ENCODE data around the gene CDCA4. TPM values are rescaled to one million over a fixed set of nuclear protein-coding genes. Genes with fewer than 3 reads are reported as not detected.

Gene CDCA4
- total and polyA plus RNA-seq, 10 of the 15 experiments (the other 5 are each of a cell fraction or from before 2014, with no cell fraction given), result 10.4 to 64.0 (median 52.1) TPM

DNA sequence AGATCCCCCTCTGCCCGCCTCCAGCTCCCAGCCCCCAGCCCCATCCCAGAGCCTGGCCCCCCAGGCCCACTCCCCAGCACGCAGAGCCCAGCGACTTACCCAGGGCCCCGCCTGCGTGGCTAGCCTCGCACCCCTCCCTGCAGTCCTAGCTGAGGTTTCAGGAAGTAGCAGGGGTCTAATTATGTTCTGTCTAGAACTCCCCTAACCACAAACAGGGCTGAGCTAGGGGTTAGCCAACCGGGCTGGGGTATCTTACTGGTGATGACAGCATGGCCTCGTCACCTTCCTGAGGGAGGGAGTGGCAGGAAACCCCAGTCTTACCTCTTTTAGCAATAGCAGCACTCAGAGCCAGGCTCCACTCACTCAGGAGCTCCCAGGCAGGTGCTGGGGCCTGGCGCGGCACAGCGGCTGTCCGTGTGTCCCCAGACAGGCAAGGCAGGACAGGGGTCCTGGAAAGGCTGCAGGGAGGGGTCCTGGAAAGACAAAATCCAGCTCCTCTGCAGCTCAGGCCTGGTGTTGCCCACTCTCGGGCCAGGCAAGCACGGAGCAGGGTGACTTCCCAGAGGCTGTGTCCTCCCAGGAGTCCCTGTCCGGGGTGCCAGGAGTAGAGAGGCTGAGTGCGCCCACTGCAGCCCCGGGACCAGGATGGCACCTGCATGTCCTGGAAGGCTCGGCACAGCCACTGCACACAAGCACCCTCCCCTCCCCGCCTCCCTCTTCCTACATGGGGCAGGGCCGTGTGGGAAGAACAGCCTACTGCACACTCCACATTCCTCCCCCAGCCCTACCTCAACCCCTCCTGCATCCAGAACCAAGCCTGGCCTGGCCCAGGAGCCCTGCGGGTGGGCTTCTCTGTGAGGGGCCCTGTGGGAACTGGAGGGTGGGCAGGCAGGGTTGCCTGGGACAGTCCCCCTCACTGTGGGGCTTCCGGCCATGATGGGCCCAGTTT, 44.7 kb upstream of the CDCA4 start, which contains the start of gene GPR132 (continued):
- TF ChIP-seq NFYA (IDR thresholded peaks at IDR 0.05; ENCODE audit: borderline replicate concordance, low read depth, low read length) (no peak), GATAD2B (conservative IDR thresholded peaks at IDR 0.05; ENCODE audit: low read depth) (no peak; the same call in none of the 2 replicates), CHD4 (IDR thresholded peaks at IDR 0.05) (no peak), JUNB (IDR thresholded peaks at IDR 0.05) (peak; percentile 68), EED (IDR thresholded peaks at IDR 0.05; ENCODE audit: low read depth) (peak; percentile 80), BACH1 (IDR thresholded peaks at IDR 0.05; ENCODE audit: borderline replicate concordance) (peak; percentile 56), NR2F1 (conservative IDR thresholded peaks at IDR 0.05) (peak; percentile 65; the same call in 1 of the 2 replicates), SIX5 (IDR thresholded peaks at IDR 0.05; ENCODE audit: low read depth, low read length, severe bottlenecking) (no peak), BCL11A (IDR thresholded peaks at IDR 0.05; ENCODE audit: low read depth, low read length) (peak; percentile 63), ZNF207 (IDR thresholded peaks at IDR 0.05; ENCODE audit: borderline replicate concordance) (0 out of 2 replicates have a peak, but pooled peaks have one; percentile 72), MYC (IDR thresholded peaks at IDR 0.05; ENCODE audit: insufficient read depth, insufficient read length, insufficient replicate concordance, low read length, severe bottlenecking) (no peak), NBN (IDR thresholded peaks at IDR 0.05) (peak; percentile 88), ESRRA (IDR thresholded peaks at IDR 0.05; ENCODE audit: low read length) (0 out of 2 replicates have a peak, but pooled peaks have one; percentile 40), IKZF1 (conservative IDR thresholded peaks at IDR 0.05) (peak; percentile 81), SP1 (IDR thresholded peaks at IDR 0.05; ENCODE audit: low read depth, low read length) (peak; percentile 7), GABPA (IDR thresholded peaks at IDR 0.05; ENCODE audit: low read depth) (no peak), EZH2 (IDR thresholded peaks at IDR 0.05; ENCODE audit: borderline replicate concordance, control insufficient read depth, low read depth, low read length) (no peak), FOS (IDR thresholded peaks at IDR 0.05; ENCODE audit: borderline replicate concordance, extremely low read depth, insufficient read length) (no peak)
- TF ChIP-seq, protein P1, sequence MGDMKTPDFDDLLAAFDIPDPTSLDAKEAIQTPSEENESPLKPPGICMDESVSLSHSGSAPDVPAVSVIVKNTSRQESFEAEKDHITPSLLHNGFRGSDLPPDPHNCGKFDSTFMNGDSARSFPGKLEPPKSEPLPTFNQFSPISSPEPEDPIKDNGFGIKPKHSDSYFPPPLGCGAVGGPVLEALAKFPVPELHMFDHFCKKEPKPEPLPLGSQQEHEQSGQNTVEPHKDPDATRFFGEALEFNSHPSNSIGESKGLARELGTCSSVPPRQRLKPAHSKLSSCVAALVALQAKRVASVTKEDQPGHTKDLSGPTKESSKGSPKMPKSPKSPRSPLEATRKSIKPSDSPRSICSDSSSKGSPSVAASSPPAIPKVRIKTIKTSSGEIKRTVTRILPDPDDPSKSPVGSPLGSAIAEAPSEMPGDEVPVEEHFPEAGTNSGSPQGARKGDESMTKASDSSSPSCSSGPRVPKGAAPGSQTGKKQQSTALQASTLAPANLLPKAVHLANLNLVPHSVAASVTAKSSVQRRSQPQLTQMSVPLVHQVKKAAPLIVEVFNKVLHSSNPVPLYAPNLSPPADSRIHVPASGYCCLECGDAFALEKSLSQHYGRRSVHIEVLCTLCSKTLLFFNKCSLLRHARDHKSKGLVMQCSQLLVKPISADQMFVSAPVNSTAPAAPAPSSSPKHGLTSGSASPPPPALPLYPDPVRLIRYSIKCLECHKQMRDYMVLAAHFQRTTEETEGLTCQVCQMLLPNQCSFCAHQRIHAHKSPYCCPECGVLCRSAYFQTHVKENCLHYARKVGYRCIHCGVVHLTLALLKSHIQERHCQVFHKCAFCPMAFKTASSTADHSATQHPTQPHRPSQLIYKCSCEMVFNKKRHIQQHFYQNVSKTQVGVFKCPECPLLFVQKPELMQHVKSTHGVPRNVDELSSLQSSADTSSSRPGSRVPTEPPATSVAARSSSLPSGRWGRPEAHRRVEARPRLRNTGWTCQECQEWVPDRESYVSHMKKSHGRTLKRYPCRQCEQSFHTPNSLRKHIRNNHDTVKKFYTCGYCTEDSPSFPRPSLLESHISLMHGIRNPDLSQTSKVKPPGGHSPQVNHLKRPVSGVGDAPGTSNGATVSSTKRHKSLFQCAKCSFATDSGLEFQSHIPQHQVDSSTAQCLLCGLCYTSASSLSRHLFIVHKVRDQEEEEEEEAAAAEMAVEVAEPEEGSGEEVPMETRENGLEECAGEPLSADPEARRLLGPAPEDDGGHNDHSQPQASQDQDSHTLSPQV (IDR thresholded peaks at IDR 0.05), result no peak; the same call in 1 of the 2 replicates
- TF ChIP-seq, protein P2, sequence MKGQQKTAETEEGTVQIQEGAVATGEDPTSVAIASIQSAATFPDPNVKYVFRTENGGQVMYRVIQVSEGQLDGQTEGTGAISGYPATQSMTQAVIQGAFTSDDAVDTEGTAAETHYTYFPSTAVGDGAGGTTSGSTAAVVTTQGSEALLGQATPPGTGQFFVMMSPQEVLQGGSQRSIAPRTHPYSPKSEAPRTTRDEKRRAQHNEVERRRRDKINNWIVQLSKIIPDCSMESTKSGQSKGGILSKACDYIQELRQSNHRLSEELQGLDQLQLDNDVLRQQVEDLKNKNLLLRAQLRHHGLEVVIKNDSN (IDR thresholded peaks at IDR 0.05; ENCODE audit: borderline replicate concordance, extremely low read length, insufficient read depth, low read depth, low read length), result no peak
- TF ChIP-seq, protein P3, sequence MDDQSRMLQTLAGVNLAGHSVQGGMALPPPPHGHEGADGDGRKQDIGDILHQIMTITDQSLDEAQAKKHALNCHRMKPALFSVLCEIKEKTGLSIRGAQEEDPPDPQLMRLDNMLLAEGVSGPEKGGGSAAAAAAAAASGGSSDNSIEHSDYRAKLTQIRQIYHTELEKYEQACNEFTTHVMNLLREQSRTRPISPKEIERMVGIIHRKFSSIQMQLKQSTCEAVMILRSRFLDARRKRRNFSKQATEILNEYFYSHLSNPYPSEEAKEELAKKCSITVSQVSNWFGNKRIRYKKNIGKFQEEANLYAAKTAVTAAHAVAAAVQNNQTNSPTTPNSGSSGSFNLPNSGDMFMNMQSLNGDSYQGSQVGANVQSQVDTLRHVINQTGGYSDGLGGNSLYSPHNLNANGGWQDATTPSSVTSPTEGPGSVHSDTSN (IDR thresholded peaks at IDR 0.05; ENCODE audit: insufficient replicate concordance, low read depth, low read length), result no peak
- TF ChIP-seq, protein P4, sequence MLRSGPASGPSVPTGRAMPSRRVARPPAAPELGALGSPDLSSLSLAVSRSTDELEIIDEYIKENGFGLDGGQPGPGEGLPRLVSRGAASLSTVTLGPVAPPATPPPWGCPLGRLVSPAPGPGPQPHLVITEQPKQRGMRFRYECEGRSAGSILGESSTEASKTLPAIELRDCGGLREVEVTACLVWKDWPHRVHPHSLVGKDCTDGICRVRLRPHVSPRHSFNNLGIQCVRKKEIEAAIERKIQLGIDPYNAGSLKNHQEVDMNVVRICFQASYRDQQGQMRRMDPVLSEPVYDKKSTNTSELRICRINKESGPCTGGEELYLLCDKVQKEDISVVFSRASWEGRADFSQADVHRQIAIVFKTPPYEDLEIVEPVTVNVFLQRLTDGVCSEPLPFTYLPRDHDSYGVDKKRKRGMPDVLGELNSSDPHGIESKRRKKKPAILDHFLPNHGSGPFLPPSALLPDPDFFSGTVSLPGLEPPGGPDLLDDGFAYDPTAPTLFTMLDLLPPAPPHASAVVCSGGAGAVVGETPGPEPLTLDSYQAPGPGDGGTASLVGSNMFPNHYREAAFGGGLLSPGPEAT (IDR thresholded peaks at IDR 0.05; ENCODE audit: low read depth), result peak; percentile 81; the same call in 1 of the 2 replicates

All from GM12878 (cell line).